ENCODE results near the gene C1orf35. TPM values are rescaled to one million over a fixed set of nuclear protein-coding genes. Genes with fewer than 3 reads are reported as not detected.
"Not testable (repeated sequence)": the region's sequence is repeated elsewhere in the genome, so short reads cannot be mapped to it uniquely, and the experiment has no call there.

C1orf35 gene
- total RNA-seq, 1 donor from 2014 or later = 19.0 TPM

- intact Hi-C loops (cut with micrococcal nuclease) = no loop called here
Observed at GRCh38 chr1:228142701-228143136, 39.6 kb upstream of the C1orf35 start.

GRCh38 chr1:228142155-228142691 lies 39.1 kb upstream of the C1orf35 start:
- intact Hi-C loops (cut with micrococcal nuclease) = no loop called here

GRCh38 chr1:228141226-228142044 lies 38.3 kb upstream of the C1orf35 start:
- intact Hi-C loops (cut with micrococcal nuclease) = no loop called here

DNA sequence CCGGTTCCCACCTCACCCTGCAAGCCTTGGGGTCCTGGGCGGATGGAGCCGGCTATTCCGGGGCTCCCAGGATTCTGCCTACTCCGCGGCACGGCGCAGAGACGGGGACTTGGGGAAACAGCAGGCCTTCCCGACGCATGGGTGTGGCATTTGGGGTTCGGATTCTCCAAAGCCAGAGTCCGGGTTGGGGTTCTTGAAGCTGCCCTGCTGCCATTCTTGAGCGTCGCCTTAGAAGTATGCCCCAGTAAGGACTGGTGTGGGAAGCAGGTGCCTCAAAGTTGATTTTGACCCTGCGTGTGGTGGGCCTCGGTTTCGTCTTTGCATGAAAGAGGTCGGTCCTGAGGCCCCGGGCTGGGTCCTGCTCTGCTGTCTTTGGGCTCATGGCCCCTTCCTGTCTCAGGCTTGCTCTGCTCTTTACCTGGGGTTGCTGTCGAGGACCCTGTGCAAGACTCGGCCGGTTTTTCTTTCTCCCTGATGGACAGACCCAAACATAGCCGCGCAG lies 37.6 kb upstream of the C1orf35 start:
- intact Hi-C loops (cut with micrococcal nuclease) = loop anchor here (1.0 kb wide), 11 partner anchors 25 to 405 kb away; partner anchors contain the start of genes ARF1, C1orf35, IBA57 and JMJD4

DNA sequence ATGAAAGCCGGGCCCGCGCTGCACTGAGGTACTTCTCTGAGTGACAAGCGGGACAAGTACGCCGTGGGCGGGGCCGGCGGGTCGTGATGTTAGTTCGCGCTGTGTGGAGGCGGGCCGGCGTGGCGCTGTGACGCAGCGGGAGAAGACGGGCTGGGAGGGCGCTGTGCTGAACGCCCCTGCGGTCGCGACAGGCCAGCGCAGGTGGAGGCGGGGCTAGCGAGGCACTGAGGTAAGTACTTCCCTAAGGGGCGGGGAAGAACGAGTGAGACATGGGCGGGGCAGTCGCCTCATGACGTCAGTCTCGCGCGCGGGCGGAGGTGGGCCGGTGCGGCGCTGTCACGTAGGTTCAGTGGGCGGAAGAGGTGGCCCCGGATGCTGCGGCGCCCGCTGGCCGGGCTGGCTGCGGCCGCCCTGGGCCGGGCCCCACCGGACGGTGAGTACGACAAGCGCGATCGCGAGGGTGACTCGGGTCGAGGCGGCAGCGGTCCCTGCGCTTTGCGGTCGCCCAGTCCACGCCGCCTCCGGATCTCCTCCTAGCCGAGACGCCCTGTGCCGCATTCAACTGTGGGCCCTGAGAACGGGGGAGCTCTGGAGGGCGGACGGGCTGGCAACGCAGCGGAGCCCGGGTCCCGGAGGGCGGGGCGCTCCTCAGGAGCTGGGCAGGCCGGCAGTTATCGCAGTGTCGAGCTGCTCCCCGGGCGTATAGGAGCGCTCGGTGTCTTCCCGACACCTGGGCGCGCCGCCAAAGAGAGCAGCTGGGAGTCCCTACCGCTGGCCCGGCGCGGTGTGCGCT lies 37.0 kb upstream of the C1orf35 start, which contains the start of gene GUK1:
TSS of gene GUK1 (plus strand) at position 349 of the 793 bp plus-strand sequence. CDS start at position 373, 24 bp downstream.
- intact Hi-C loops (cut with micrococcal nuclease) = loop anchor here (1.0 kb wide), 15 partner anchors 9 to 405 kb away; partner anchors contain the start of genes ARF1, C1orf35, IBA57 and JMJD4

DNA sequence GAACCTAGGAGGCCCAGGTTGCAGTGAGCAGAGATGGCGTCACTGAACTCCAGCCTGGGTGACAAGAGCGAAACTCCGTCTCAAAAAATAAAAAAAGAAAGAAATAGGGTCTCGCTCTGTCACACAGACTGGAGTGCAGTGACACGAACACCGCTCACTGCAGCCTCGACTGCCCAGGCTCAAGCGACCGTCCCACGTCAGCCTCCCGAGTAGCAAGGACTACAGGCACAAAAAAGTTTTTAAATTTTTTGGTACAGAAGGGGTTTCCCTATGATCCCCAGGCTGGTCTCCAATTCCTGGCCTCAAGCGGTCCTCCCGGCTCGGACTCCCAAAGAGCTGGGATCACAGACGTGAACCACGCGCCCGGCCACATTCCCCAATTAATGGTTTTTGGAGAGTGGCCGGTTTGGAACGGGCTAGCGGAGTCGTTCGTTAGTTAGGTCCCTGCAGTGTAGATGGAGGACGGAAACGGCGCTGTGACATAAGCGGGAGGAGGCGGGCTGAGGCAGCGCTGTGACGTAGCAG lies 36.3 kb upstream of the C1orf35 start:
- intact Hi-C loops (cut with micrococcal nuclease) = loop anchor here (1.0 kb wide), 4 partner anchors 8 to 348 kb away; partner anchors contain the start of gene RNF187

DNA sequence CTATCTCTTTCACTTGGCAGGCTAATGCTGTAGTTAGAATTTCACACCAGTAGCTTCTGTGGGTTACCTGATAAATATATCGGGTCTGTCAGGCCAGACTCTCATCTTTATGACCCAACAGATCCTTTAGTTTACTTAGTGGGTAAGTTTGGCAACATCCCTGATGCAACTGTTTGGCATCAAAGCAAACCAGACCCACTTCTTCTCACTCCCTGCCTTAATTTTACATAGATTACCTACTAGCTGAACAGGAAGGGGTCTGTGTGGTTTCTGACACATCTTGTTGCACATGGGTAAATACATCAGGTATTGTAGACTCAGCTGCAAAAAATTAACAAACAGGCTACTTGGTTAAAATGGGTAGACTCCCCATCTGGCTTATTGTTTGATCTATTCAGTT lies 33.8 kb upstream of the C1orf35 start:
- intact Hi-C loops (cut with micrococcal nuclease) = no loop called here

- intact Hi-C loops (cut with micrococcal nuclease) = loop anchor here (5.0 kb wide), 1 partner anchor 652 kb away; no protein-coding TSS in a partner anchor
Observed at GRCh38 chr1:228134591-228134990, 31.5 kb upstream of the C1orf35 start.

GRCh38 chr1:228131766-228132165 lies 28.6 kb upstream of the C1orf35 start:
- intact Hi-C loops (cut with micrococcal nuclease) = loop anchor here (1.0 to 5.0 kb wide), 9 partner anchors 8 to 649 kb away; a partner anchor contains a TSS

- intact Hi-C loops (cut with micrococcal nuclease) = no loop called here
Observed at GRCh38 chr1:228125185-228125584, 22.1 kb upstream of the C1orf35 start.

- intact Hi-C loops (cut with micrococcal nuclease) = no loop called here
Observed at GRCh38 chr1:228123505-228123904, 20.4 kb upstream of the C1orf35 start.

GRCh38 chr1:228122921-228123441 lies 19.9 kb upstream of the C1orf35 start:
- intact Hi-C loops (cut with micrococcal nuclease) = no loop called here

DNA sequence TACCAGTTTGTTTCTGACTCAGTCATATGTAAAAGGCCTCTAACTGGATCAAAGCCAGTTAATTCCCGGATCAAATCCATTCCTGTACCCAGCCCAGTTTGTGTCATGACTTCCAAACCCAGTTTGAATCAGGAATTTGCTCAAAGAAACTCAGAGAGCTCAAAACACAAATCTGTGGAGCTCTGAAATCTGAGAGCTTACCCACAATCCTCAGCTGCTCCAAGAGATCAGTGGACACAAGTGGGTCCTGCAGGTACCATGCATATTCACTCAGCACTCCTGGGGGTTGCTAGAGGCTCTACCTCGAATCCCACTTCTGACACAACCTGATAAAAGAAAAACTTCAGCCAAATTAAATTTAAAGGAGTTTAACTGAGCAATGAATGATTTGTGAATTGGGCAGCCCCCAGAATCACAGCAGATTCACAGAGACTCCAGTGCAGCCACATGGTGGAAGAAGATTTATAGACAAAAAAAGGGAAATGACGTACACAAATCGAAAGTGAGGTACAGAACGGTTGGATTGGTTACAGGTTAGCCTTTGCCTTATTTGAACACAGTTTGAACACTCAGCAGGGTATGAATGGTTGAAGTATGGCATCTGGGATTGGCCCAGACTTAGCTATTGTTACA lies 17.8 kb upstream of the C1orf35 start:
- intact Hi-C loops (cut with micrococcal nuclease) = no loop called here

- intact Hi-C loops (cut with micrococcal nuclease) = no loop called here
Observed at GRCh38 chr1:228120351-228120750, 17.2 kb upstream of the C1orf35 start.

DNA sequence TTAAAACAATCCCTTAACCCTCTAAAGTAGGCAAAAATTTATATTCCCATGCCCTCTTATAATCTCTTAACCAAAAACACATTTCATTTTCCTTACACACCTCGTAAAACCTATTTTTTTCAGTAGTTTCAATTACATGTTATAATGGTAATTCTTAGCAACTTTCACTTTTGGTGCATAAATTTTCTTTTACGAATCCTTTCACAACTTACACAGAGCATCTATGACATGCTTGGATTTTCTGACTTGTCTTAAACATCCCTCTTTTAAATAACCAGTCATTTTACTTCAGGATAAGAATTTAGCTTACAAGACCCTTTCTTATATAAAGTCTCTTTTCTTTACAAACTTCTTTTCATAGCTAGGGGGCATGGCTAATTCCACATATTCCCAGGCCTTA lies 14.9 kb upstream of the C1orf35 start:
- intact Hi-C loops (cut with micrococcal nuclease) = no loop called here

GRCh38 chr1:228117335-228117734 lies 14.2 kb upstream of the C1orf35 start:
- intact Hi-C loops (cut with micrococcal nuclease) = no loop called here

DNA sequence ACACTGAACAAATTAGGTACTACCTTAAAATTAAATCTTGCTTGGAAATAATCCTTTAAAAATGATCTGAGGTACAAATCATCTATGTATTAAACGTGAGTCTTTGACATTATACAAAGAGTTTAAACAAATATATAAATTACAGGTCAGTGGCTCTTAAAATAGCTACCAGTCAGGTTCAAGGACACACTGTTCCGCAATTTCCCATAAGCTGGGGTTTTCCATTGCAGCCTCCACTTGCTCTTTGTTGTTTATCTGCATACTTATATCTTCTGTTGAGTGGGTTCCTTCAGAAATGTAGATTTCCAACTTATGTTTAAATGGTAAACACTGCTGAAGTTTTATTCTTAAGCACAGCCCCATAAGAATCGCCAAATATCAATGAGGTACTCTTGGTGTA lies 11.7 kb upstream of the C1orf35 start:
- intact Hi-C loops (cut with micrococcal nuclease) = no loop called here

GRCh38 chr1:228112617-228113016 lies 9.5 kb upstream of the C1orf35 start:
- intact Hi-C loops (cut with micrococcal nuclease) = no loop called here

DNA sequence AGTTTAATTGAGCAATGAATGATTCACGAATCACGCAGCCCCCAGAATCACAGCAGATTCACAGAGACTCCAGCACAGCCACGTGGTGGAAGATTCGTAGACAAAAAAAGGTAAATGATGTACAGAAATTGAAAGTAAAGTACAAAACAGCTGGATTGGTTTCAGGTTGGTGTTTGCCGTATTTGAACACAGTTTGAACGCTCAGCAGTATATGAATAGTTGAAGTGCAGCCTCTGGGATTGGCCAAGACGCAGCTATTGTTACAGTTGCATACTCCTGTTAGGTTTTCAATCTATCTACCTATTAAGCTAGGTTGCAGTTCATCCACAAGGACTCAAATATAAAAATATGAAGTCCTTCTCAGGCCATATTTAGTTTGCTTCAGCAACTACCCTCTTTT lies 9.0 kb upstream of the C1orf35 start:
- intact Hi-C loops (cut with micrococcal nuclease) = no loop called here

GRCh38 chr1:228111315-228111714 lies 8.2 kb upstream of the C1orf35 start:
- intact Hi-C loops (cut with micrococcal nuclease) = not testable (repeated sequence)
